Measurements from ENCODE around the gene BLOC1S6.

The BLOC1S6 gene

DNA sequence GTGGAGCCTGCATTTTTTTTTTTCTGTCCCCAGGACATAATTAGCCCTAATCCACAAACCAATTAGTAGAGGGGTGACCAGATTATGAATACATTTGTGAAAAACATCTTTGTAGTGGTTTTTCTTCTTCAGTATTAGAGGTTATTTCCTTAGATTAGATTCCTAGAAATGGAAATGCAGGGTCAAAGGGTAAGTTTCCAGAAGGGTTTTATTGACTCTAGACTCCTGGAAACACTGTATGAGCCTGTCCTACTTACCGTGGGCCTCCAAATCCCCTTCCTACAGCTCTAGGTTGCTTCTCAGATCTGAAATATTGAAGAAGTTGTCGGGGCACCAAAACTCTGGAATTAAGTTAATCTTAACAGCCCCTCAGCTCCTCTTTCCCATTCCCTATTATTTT is 70.1 kb downstream of the BLOC1S6 start:
- no peak overlapping the region for H3K27ac ChIP-seq (ENCODE audit: low read length)
- TF ChIP-seq EZH2phosphoT487 (IDR thresholded peaks at IDR 0.05; ENCODE audit: low read length): no peak
- TF ChIP-seq, protein P1, sequence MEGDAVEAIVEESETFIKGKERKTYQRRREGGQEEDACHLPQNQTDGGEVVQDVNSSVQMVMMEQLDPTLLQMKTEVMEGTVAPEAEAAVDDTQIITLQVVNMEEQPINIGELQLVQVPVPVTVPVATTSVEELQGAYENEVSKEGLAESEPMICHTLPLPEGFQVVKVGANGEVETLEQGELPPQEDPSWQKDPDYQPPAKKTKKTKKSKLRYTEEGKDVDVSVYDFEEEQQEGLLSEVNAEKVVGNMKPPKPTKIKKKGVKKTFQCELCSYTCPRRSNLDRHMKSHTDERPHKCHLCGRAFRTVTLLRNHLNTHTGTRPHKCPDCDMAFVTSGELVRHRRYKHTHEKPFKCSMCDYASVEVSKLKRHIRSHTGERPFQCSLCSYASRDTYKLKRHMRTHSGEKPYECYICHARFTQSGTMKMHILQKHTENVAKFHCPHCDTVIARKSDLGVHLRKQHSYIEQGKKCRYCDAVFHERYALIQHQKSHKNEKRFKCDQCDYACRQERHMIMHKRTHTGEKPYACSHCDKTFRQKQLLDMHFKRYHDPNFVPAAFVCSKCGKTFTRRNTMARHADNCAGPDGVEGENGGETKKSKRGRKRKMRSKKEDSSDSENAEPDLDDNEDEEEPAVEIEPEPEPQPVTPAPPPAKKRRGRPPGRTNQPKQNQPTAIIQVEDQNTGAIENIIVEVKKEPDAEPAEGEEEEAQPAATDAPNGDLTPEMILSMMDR (IDR thresholded peaks at IDR 0.05; ENCODE audit: low read length): no peak
- TF ChIP-seq EZH2 (optimal IDR thresholded peaks at IDR 0.05; ENCODE audit: low read depth, low read length): no peak
- H4K20me1 ChIP-seq (ENCODE audit: insufficient read depth, low read length): no peaks in the 10 kb centered on the region
- no peak overlapping the region for H2AFZ ChIP-seq (ENCODE audit: low read length)
- DNase-seq: no peak
- H3K9me3 ChIP-seq (replicated peaks; ENCODE audit: insufficient read depth, low read length): no peaks in the 10 kb centered on the region
- H3F3A ChIP-seq (ENCODE audit: insufficient read depth, low read length): no peaks in the 10 kb centered on the region
- no peaks in the 10 kb centered on the region for H3K4me1 ChIP-seq (ENCODE audit: low read length)
- H3K4me3 ChIP-seq (ENCODE audit: low read length): no peak overlapping the region
- H3K36me3 ChIP-seq (replicated peaks; ENCODE audit: insufficient read depth, low read length): no peaks in the 10 kb centered on the region
- H3K9me2 ChIP-seq (replicated peaks; ENCODE audit: insufficient read depth, low read length): no peaks in the 10 kb centered on the region
- peaks cover 54% of the 10 kb centered on the region for H3K79me2 ChIP-seq (ENCODE audit: low read length)
- no peak overlapping the region for H3K4me2 ChIP-seq (ENCODE audit: low read depth, low read length)
- no peaks in the 10 kb centered on the region for H3K27me3 ChIP-seq (replicated peaks; ENCODE audit: insufficient read depth, low read length)
- no peak overlapping the region for H3K9ac ChIP-seq (ENCODE audit: low read length)

- Histone ChIP-seq H3K4me2 (ENCODE audit: low read depth, low read length) (no peak overlapping the region), H3K9me2 (replicated peaks; ENCODE audit: insufficient read depth, low read length) (no peaks in the 10 kb centered on the region), H3K9me3 (replicated peaks; ENCODE audit: insufficient read depth, low read length) (no peaks in the 10 kb centered on the region), H4K20me1 (ENCODE audit: insufficient read depth, low read length) (no peaks in the 10 kb centered on the region), H3K4me1 (ENCODE audit: low read length) (no peaks in the 10 kb centered on the region), H3K27me3 (replicated peaks; ENCODE audit: insufficient read depth, low read length) (no peaks in the 10 kb centered on the region), H2AFZ (ENCODE audit: low read length) (no peak overlapping the region), H3K4me3 (ENCODE audit: low read length) (no peak overlapping the region), H3K9ac (ENCODE audit: low read length) (no peak overlapping the region), H3K27ac (ENCODE audit: low read length) (no peak overlapping the region), H3K36me3 (replicated peaks; ENCODE audit: insufficient read depth, low read length) (no peaks in the 10 kb centered on the region), H3K79me2 (ENCODE audit: low read length) (peaks cover 47% of the 10 kb centered on the region), H3F3A (ENCODE audit: insufficient read depth, low read length) (no peaks in the 10 kb centered on the region)
- no peak for TF ChIP-seq EZH2phosphoT487 (IDR thresholded peaks at IDR 0.05; ENCODE audit: low read length)
- TF ChIP-seq, protein P1 (IDR thresholded peaks at IDR 0.05; ENCODE audit: low read length): no peak
- no peak for TF ChIP-seq EZH2 (optimal IDR thresholded peaks at IDR 0.05; ENCODE audit: low read depth, low read length)
- DNase-seq: no peak
Measured at GRCh38 chr15:45657764-45658545, 70.8 kb downstream of the BLOC1S6 start.

All from MM.1S (cell line).